GM10266 (cell line): Measurements from ENCODE around the gene SLC40A1.

ENCODE experiments used
- DNase-seq: peaks from one replicate; pipeline ENCODE4 v3.0.0; 2012; ENCODE audit errors: extremely low spot score
- TF ChIP-seq, protein P1 (sequence below): IDR thresholded peaks from 2 replicates; pipeline ENCODE4 v1.5.1; 2012; ENCODE audit warnings: mild to moderate bottlenecking, low read depth; ENCODE audit not compliant: control insufficient read depth, insufficient read depth; ENCODE audit errors: missing control alignments

SLC40A1 gene

GRCh38 chr2:189553504-189554088, 27.0 kb downstream of the SLC40A1 start:
- TF ChIP-seq, protein P1, sequence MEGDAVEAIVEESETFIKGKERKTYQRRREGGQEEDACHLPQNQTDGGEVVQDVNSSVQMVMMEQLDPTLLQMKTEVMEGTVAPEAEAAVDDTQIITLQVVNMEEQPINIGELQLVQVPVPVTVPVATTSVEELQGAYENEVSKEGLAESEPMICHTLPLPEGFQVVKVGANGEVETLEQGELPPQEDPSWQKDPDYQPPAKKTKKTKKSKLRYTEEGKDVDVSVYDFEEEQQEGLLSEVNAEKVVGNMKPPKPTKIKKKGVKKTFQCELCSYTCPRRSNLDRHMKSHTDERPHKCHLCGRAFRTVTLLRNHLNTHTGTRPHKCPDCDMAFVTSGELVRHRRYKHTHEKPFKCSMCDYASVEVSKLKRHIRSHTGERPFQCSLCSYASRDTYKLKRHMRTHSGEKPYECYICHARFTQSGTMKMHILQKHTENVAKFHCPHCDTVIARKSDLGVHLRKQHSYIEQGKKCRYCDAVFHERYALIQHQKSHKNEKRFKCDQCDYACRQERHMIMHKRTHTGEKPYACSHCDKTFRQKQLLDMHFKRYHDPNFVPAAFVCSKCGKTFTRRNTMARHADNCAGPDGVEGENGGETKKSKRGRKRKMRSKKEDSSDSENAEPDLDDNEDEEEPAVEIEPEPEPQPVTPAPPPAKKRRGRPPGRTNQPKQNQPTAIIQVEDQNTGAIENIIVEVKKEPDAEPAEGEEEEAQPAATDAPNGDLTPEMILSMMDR, result no peak
- no peak for DNase-seq

GRCh38 chr2:189552991-189553404, 27.6 kb downstream of the SLC40A1 start:
- TF ChIP-seq, protein P1, result no peak
- DNase-seq, result no peak

- TF ChIP-seq, protein P1, result no peak
- DNase-seq, result no peak
These were observed 28.1 kb downstream of the SLC40A1 start for GRCh38 chr2:189552334-189552990.

DNA sequence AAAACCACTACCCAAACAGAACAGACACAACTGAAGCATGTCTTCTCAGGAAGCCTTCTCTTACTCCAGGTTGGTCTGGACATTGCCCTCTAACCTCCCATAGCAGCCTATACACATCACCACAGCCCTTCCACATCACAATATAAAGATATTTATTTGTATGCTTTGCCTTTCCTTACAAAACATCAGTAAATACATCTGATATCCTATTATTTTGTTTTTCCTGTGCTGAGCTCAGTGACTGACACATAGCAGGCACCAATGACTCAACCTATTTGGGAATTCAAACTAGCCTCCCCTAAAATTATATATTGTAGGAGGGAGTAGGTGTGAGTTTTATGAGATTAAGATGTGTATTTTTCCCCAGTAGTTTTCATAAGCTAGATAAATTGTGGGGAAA, 28.8 kb downstream of the SLC40A1 start:
- TF ChIP-seq, protein P1, result no peak
- no peak for DNase-seq

DNA sequence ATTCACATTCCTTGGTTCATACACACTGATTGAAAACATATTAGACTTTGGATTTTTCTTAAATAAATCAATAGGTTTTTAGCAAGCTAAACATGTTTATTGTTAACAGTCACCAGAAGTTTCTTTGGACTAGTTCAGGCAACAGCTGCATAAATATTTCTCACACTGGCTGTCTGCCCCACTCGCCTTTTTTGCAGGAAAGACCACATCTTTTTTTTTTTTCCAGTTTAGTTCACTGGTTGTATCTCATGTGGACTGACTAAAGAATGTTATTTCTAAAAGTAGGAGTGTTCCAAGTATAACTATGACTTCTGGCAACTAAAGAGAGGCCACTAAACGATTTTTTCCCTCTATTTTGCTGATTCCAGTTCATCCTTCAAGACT, 31.1 kb downstream of the SLC40A1 start:
- TF ChIP-seq, protein P1, result no peak
- no peak for DNase-seq

DNA sequence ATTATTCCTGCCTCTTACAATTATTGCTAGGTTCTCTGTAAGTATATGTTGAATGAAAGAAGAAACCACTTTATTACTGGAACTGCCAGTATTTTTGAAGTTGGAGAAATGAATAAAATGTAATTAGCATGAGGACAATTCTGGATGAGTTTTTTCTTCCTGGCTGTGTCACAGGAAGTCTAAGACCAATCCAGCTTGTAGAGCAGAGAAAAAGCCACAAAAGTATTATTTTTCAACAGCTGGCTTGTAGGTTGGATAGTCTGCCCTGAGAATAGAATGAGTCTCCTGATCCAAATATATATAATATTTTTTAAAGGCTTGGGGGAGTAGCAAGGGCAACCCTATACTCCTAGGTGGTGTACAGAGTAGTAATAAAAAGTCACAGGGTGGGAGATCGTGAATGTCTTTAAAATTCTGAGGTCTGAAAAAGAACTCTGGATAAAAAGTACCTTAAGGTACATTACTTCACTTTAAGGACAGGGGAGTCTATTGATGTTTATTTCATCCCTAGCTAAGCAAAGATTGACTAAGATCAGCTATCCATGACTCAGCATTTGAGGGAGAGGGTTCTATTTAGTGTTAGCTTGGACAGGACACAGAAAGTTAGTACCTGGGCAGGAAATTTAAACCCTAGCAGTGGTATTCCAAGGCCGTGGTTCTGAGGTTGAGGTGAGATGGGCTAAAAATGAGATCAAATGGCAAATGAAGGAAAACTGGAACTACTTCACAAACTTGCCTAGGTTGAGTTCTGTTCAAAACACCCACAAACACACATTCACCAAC, 31.7 kb downstream of the SLC40A1 start:
- DNase-seq, result no peak
- TF ChIP-seq, protein P1, result no peak

- DNase-seq, result no peak
- TF ChIP-seq, protein P1, result no peak
These were observed 35.2 kb downstream of the SLC40A1 start for GRCh38 chr2:189545418-189545817.
